HAP-1 (cell line): Measurements from ENCODE around the gene FAM83C.

Experiments used
- DNase-seq, 2 experiments: peaks; one replicate each; pipeline ENCODE4 v3.0.0-alpha.2; 2016 to 2020; ENCODE audit warnings: low spot score in 2 of 2
- H3K27me3 ChIP-seq: fragments of 250-450 bp; sonication (Bioruptor Pico); 2 replicates; pipeline ENCODE4 v1.5.1; 2020; ENCODE audit warnings: low read depth, mild to moderate bottlenecking, moderate library complexity
- H3K36me3 ChIP-seq: fragments of 250-450 bp; sonication (Bioruptor Pico); replicated peaks from 2 replicates; pipeline ENCODE4 v1.5.1; 2020; ENCODE audit warnings: mild to moderate bottlenecking
- H3K4me1 ChIP-seq: fragments of 250-450 bp; sonication (Bioruptor Pico); 2 replicates; pipeline ENCODE4 v1.5.1; 2020; ENCODE audit warnings: mild to moderate bottlenecking
- H3K4me3 ChIP-seq: fragments of 250-450 bp; sonication (Bioruptor Pico); 2 replicates; pipeline ENCODE4 v1.5.1; 2020; ENCODE audit warnings: mild to moderate bottlenecking, moderate library complexity
- H3K9me3 ChIP-seq: fragments of 250-450 bp; sonication (Bioruptor Pico); 2 replicates; pipeline ENCODE4 v1.5.1; 2020; ENCODE audit warnings: mild to moderate bottlenecking, moderate library complexity
- in situ Hi-C: fragments of 300-500 bp; cut with MboI; formaldehyde crosslinking; loops from 3 replicates; pipeline ENCODE4 v1.14.3; 2020; ENCODE audit warnings: low sequenced_read_pairs, inconsistent platforms, mixed read lengths

FAM83C gene

GRCh38 chr20:35288325-35289060 is 3.7 kb downstream of the FAM83C start:
- H3K36me3 ChIP-seq = peaks cover 4% of the 10 kb centered on the region; the same call in 1 of the 2 replicates
- no peak for DNase-seq
- peaks cover 8% of the 10 kb centered on the region for H3K4me1 ChIP-seq
- no peaks in the 10 kb centered on the region for H3K9me3 ChIP-seq
- in situ Hi-C loops = no loop called here
- H3K4me3 ChIP-seq = no peak overlapping the region
- H3K27me3 ChIP-seq = no peaks in the 10 kb centered on the region; the same call in 1 of the 2 replicates

GRCh38 chr20:35287509-35288324 is 4.5 kb downstream of the FAM83C start:
- in situ Hi-C loops = no loop called here
- no peaks in the 10 kb centered on the region for H3K9me3 ChIP-seq
- H3K27me3 ChIP-seq = no peaks in the 10 kb centered on the region; the same call in 1 of the 2 replicates
- peaks cover 12% of the 10 kb centered on the region for H3K4me1 ChIP-seq
- no peak overlapping the region for H3K4me3 ChIP-seq
- no peak for DNase-seq
- peaks cover 12% of the 10 kb centered on the region for H3K36me3 ChIP-seq

- DNase-seq = no peak
- H3K27me3 ChIP-seq = no peaks in the 10 kb centered on the region; the same call in 1 of the 2 replicates
- no peak overlapping the region for H3K4me3 ChIP-seq
- in situ Hi-C loops = no loop called here
- peaks cover 12% of the 10 kb centered on the region for H3K4me1 ChIP-seq
- no peaks in the 10 kb centered on the region for H3K9me3 ChIP-seq
- peaks cover 19% of the 10 kb centered on the region for H3K36me3 ChIP-seq
These were observed 5.2 kb downstream of the FAM83C start for GRCh38 chr20:35286899-35287508.

- Histone ChIP-seq H3K36me3 (peaks cover 25% of the 10 kb centered on the region), H3K9me3 (no peaks in the 10 kb centered on the region), H3K4me3 (no peak overlapping the region), H3K4me1 (peaks cover 12% of the 10 kb centered on the region), H3K27me3 (no peaks in the 10 kb centered on the region; the same call in 1 of the 2 replicates)
- in situ Hi-C loops = no loop called here
- no peak for DNase-seq
These were observed 5.9 kb downstream of the FAM83C start for GRCh38 chr20:35286077-35286898.

- H3K9me3 ChIP-seq = no peaks in the 10 kb centered on the region
These were observed 6.5 kb downstream of the FAM83C start for GRCh38 chr20:35285806-35286076.

GRCh38 chr20:35284992-35285805 is 7.0 kb downstream of the FAM83C start:
- in situ Hi-C loops = no loop called here
- no peak for DNase-seq
- H3K36me3 ChIP-seq = peaks cover 33% of the 10 kb centered on the region
- no peaks in the 10 kb centered on the region for H3K9me3 ChIP-seq
- H3K4me1 ChIP-seq = peaks cover 12% of the 10 kb centered on the region
- peak overlapping the region; percentile 81 for H3K4me3 ChIP-seq
- no peaks in the 10 kb centered on the region; the same call in 1 of the 2 replicates for H3K27me3 ChIP-seq

More at GRCh38 chr20:35285806-35286076, 6.5 kb downstream of the FAM83C start:
- no peak overlapping the region for H3K4me3 ChIP-seq
- H3K4me1 ChIP-seq = peaks cover 12% of the 10 kb centered on the region
- no peaks in the 10 kb centered on the region; the same call in 1 of the 2 replicates for H3K27me3 ChIP-seq
- in situ Hi-C loops = no loop called here
- no peak for DNase-seq
- H3K36me3 ChIP-seq = peaks cover 28% of the 10 kb centered on the region

GRCh38 chr20:35284267-35284991 is 7.8 kb downstream of the FAM83C start, which contains the start of gene EIF6:
Gene EIF6 (minus strand): TSS chr20:35284772. CDS start chr20:35284487, 285 bp downstream.
- peaks cover 12% of the 10 kb centered on the region for H3K4me1 ChIP-seq
- peaks cover 41% of the 10 kb centered on the region for H3K36me3 ChIP-seq
- H3K27me3 ChIP-seq = no peaks in the 10 kb centered on the region; the same call in 1 of the 2 replicates
- peak within 1 kb of the TSS; percentile 81 for H3K4me3 ChIP-seq
- in situ Hi-C loops = no loop called here
- H3K9me3 ChIP-seq = no peaks in the 10 kb centered on the region
- peak; percentile 92 to 94 for DNase-seq

GRCh38 chr20:35283441-35284266 is 8.6 kb downstream of the FAM83C start:
- Histone ChIP-seq H3K27me3 (no peaks in the 10 kb centered on the region), H3K4me1 (peaks cover 12% of the 10 kb centered on the region), H3K9me3 (no peaks in the 10 kb centered on the region), H3K36me3 (peaks cover 49% of the 10 kb centered on the region), H3K4me3 (peak overlapping the region; percentile 81)
- no peak for DNase-seq
- in situ Hi-C loops = no loop called here

- Histone ChIP-seq H3K36me3 (peaks cover 59% of the 10 kb centered on the region), H3K4me3 (no peak overlapping the region), H3K27me3 (no peaks in the 10 kb centered on the region), H3K4me1 (peaks cover 16% of the 10 kb centered on the region), H3K9me3 (no peaks in the 10 kb centered on the region)
- in situ Hi-C loops = no loop called here
- DNase-seq = no peak
These were observed 10.6 kb downstream of the FAM83C start for GRCh38 chr20:35281506-35282101.

GRCh38 chr20:35280523-35280922 is 11.7 kb downstream of the FAM83C start:
- Histone ChIP-seq H3K9me3 (no peaks in the 10 kb centered on the region), H3K4me1 (peaks cover 19% of the 10 kb centered on the region), H3K27me3 (no peaks in the 10 kb centered on the region), H3K4me3 (no peak overlapping the region), H3K36me3 (peaks cover 70% of the 10 kb centered on the region)
- no peak for DNase-seq
- in situ Hi-C loops = no loop called here

GRCh38 chr20:35279533-35280174 is 12.6 kb downstream of the FAM83C start:
- no peak overlapping the region for H3K4me3 ChIP-seq
- H3K36me3 ChIP-seq = peaks cover 71% of the 10 kb centered on the region
- no peaks in the 10 kb centered on the region for H3K9me3 ChIP-seq
- in situ Hi-C loops = no loop called here
- DNase-seq = no peak
- no peaks in the 10 kb centered on the region for H3K27me3 ChIP-seq
- peaks cover 12% of the 10 kb centered on the region for H3K4me1 ChIP-seq
